Stimulated activated CD8-positive, alpha-beta memory T cell treated with anti-CD3 and anti-CD28 coated beads, Interleukin-15, amount 100 ng/mL, for 4 hours (primary cell): Measurements from ENCODE around the gene PPP2R1A.

Experiments
- DNase-seq, 2 donors: peaks; one replicate each; pipeline ENCODE4 v3.0.0-alpha.2; 2020; ENCODE audit warnings: low read depth in 2 of 2

Gene PPP2R1A

DNA sequence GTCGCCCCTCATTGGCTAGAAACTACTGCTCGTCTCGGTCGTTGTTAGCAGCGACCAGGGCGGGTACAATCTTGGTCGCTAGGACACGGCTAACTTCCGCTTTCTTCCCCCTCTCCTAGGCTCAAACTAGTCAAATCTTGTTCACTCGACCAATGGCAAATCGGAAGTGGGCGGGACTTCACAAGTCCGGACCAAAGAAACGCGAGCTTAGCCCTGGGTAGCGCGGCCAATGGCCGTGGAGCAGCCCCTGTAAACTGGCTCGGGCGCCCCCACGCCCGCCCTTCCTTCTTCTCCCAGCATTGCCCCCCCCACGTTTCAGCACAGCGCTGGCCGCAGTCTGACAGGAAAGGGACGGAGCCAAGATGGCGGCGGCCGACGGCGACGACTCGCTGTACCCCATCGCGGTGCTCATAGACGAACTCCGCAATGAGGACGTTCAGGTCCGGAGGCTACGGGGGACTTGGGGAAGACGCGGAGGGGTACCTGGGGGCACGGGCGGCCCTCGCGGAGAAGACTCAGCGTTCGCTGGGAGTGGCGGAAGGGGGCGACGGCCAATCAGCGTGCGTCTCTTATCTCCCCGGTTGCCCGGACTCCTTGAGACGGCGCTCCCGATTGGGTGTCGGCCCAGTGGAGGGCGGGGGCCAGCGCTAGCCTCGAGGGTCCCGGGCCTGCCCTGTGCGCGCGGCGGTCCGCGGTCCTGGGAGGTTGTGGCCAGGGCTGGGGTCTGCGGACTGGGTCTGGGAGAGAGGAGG lies at the start of gene PPP2R1A:
Gene PPP2R1A, plus strand, starts transcription at position 318 of the 752 bp plus-strand sequence. Its CDS starts 45 bp downstream, at position 363.
- peak; percentile 97 to 98 for DNase-seq

DNA sequence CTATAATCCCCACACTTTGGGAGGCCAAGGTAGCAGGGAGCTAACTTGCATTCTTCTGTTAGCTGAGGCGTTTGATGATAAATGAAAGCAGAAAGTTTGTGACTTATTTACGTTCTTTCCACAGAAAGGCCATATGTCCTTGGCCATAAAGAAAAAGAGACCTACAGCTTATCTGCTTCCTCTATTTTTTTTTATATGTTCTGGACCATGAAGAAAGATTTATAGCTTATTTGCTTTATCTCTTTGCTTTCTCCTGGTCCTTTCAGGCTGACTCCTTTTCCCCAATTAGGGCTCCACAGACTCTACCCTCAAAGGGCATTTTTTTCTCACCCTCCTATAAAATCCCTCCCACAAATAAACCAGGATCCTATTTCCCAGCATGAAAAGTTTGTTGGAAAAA lies 48.6 kb upstream of the PPP2R1A start:
- DNase-seq = no peak

DNA sequence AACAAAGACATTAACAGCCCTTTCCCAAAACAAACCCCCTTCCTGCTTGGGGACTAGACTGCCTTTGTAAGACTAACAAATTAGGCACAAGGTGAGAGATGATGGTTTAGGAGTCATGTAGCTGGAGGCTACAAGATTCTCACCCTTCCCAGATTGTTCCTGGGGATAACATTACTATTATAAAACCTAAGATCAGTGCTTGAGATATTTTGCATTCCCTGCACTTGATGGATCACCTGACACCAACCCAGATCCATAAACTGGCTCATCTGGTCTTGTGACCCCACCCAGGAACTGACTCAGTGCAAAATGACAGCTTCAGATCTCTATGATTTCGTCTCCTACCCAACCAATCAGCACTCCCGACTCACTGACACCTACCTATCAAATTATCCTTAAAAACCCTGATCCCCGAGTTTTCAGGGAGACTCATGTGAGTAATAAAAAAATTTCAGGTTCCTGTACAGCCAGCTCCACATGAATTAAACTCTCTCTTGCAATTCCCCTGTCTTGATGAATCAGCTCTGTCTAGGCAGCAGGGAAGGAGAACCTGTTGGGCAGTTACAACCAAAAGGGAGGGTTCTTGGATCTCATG lies 47.8 kb upstream of the PPP2R1A start:
- DNase-seq = no peak

DNA sequence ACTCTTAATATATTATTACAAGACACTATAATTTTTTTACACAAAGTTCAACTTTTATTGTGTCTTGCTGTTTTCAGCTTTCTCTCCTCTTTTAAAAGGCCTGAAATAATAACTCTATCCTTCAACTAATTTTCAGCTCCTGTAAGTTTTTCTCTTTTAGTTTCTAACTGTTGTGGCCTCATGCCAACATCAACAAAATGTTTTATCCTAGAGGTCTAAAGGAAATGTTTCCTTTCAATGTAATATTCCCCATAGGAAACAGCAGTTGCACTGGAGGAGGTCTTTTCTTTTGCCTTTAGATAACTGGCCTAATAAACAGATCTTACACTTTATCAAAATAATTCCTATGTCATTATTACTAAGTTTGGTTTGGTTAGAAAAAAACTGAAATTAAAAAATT lies 41.6 kb upstream of the PPP2R1A start:
- no peak for DNase-seq

DNA sequence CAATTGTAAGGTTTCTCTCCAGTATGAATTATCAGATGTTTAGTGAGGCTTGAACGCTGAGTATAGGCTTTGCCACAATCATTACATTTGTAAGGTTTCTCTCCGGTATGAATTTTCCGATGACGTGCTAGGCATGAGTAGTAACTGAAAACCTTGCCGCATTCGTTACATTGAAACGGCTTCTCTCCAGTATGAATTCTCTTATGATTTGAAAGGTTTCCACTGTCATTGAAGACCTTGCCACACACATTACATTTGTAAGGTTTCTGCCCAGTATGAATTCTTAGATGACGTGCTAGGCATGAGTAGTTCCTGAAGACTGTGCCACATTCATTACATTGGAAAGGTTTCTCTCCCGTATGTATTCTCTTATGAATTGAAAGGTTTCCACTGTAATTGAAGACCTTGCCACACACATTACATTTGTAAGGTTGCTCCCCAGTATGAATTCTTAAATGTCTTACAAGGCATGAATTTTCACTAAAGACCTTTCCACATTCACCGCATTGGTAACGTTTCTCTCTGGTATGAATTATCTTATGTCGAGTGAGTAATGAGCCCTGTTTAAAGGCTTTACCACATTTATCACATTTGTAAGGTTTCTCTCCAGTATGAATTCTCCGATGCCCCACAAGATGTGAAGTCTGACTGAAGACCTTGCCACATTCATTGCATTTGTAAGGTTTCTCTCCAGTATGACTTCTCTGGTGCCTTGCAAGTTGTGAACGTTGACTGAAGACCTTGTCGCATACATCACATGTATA lies 34.1 kb upstream of the PPP2R1A start:
- no peak for DNase-seq

DNA sequence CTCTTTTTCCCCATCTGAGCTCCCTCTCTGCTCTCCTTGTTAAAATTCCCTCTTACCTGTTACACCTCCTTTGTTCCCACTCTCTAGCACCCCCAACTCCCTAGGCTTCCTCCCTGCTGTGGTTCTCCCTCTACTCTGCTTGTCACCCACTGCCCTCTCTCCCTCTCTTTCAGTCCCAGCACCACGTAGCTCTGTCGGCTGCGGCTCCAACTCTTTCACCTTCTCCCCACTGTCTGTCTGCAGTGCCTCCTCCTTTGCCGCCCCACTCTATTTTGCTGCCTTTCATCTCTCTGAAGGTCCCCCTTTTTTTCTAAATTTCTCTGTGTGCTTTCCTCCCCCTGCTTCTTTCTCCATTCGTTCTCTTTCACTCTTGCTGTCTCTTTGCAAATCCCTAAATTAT lies 19.5 kb upstream of the PPP2R1A start:
- DNase-seq = no peak

DNA sequence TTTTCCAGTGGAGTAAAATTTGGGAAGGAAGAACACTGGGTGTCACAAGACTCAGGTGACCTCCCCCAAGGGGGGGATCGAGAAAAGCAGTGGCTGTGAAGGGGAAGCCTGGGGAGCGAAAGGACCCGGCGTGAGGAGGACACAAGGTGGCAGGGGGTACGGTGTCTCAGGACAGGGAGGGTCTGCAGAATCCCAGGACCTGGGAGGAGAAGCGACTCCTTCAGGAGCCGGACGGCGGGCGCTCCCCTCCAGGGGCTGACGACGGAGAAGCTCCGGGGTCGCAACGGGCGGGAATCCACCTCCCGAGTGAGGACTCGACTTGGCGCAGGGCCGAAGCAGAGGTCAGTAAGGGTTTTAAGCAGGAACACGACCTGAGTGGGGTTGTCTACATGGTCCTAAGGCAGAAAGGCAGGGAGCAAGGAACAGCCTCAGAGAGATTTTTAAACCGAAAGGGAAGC lies 19.0 kb upstream of the PPP2R1A start:
- no peak for DNase-seq

DNA sequence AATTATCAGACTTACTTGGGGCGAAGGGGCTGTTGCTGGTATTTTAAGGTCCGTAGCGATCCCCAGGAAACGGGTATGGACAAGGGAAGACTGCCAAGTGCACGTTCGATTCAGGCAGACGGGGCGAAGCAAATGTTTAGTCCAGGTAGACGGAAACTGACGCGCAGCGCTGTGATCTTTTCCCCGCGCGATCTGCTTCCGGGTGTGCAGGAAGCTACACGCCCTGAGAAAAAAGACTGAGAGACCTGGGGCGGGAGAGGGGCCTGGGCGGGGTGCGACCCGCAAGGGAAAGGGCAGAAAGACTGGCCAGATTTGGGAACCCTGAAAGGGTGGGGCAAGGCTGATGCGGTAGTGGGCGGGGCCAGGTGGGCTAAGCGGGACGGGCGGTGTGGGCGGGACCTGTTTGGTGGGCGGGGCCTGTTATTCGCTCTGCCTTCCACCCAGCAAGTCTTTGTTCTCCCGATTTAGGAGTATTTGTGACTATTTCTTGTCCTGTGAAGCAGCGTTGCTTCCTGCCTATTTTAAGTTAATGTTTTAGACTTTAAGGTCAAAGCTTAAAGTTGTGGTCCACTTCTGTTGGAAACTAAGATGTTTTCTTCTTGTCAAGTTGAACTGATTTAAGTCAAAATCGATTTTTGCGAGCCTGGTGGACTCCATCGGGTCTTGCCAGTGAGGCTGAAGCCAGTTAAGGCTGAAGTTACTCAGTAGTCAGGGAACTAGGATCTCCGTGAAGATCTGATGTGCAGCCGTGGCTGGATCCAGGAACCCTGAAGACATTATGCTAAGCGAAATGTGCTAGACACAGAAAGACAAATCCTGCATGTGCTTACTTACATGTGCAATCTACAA lies 18.3 kb upstream of the PPP2R1A start, which contains the start of gene ZNF836:
Gene ZNF836, minus strand, starts transcription at position 301 of the 849 bp plus-strand sequence. CDS start 3,549 bp downstream, outside the sequence.
- peak; percentile 75 to 80 for DNase-seq

DNA sequence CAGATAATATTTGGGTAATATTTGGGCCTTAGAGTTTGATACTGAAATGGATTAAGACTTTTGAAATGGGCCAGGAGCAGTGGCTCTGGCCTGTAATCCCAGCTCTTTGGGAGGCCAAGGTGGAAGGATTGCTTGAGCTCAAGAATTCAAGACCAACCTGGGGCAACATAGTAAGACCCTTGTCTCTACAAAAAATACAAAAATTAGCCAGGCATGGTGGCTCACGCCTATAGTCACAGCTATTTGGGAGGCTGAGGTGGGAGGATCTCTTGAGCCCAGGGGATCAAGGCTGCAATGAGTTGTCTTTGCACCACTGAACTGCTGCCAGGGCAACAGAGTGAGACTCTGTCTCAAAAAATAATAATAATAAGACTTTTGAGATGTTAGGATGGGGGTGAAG lies 17.5 kb upstream of the PPP2R1A start:
- no peak for DNase-seq

DNA sequence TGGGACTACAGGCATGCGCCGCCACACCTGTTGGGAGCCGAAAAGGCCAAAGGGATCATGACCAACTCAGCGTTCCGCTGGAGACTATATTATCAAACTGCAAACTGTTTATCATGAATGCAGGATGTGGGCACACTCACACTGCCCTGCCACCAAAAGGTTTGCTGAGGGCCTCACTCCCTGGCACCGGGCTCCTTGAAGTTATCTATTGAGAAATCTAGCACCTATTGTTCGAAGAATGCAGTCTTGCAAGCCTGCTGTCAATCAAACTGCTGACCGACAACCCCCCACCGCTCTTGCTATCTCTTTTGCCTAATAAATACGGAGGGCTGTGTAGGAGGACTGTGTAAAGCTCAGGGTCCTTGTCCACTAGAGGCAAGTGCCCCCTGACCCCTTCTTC lies 13.3 kb upstream of the PPP2R1A start:
- no peak for DNase-seq

DNA sequence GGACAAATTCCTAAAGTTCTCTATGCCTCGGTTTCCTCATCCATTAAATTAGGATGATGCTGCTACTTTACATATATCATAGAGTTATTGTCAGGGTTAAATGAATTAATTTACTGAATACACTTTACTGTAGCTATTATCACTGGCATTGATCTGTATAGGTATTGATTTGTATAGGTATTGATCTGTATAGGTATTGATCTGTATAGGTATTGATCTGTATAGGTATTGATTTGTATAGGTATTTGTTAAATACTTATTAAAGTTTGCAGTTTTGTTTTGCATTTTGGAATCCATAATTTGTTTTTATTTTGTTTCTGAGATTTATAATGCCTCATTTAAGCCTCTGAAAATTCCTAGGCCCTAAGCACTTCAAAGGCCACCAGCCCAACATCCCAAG lies 2.4 kb upstream of the PPP2R1A start:
- DNase-seq = no peak

DNA sequence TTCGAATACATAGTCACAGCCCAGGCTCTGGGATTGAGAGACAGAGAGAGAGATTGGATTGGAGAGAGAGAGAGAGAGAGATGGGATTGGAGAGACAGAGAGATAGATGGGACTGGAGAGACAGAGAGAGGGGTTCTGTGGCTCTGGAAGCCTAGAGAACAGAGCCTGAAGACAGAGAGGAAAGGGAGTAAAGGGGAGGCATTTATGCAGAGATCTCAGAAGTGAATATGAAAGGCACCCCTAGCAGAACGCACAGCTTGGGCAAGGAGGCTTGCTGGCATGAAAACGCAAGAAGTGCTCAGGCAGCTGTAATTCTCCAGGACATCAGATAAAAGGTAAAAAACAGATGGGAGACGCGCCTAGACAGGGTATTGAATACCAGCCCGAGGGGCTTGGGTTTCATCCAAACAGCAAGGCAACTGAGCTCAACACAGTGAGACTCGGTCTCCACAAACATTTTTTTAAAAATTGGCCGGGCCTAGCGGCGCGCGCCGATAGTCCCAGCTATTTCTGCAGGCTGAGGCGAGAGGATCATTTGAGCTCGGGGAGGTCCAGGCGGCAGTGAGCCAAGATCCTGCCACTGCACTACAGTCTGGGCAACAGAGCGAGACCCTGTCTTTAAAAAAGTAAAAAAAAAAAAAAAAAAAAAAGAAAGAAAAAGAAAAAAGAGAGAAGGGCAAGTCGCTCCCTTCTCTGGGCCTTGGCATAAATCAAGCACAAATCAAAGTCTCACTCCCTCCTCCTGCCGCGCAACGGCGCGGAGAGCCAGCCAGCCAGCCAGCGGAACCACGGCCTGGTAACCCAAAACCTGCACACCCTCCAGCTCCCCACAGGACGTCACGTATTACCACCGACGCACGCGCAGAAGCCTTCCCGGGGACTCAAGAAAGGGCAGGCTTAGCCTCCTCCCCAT lies 774 bp upstream of the PPP2R1A start:
- peak in 1 of 2 donors; percentile 1 for DNase-seq

DNA sequence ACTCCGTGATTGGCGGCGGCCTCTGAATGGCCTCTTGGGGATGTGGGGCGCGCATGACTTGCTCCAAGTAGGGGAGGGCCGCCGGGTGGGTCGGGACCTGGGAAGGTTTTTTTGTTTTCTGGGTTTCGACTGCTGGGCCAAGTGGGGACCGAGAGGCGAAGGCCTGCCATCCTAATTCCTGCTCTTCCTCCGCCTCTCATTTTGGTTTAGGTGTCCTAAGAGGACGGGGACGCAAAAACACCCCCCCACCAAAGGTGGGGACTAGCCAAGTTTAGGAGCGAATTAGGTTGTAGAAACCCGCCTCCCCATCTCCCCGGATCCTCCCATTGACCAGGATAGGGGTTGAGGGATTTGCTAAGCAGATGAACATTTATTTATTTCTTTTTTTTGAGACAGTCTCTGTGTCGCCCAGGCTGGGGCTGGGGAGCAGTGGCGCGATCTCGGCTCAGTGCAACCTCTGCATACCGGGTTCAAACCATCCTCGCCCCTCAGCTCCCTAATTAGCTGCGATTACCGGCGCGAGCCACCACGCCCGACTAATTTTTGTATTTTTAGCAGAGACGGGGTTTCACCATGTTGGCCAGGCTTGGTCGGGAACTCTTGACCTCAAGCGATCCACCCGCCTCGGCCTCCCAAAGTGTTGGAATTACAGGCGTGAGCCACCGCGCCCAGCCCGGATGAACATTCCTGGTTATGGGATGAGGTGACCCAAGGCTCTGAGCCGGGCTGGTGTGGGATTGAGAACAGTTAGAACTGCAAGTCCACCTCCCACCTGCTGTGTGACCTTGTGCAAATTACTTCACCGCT lies 838 bp downstream of the PPP2R1A start:
- no peak for DNase-seq

DNA sequence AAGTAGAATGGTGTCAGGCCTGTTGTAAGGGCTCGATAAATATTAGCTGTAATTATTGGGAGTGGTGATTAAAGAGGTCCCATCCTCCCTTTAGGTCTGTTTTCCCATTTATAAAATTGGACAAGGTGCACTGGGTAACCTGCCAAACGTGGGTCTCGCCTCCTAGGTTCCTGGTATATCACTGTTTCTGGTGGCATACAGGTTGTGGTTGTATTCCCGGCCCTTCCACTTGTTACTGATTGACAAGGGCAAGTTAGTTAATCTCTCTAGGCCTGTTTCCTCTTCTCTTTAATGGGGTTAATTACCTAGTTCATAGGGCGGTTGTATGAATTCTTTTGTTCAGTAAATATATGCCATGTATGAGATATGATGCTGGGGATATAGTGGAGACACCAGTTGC lies 1.5 kb downstream of the PPP2R1A start:
- DNase-seq = no peak

DNA sequence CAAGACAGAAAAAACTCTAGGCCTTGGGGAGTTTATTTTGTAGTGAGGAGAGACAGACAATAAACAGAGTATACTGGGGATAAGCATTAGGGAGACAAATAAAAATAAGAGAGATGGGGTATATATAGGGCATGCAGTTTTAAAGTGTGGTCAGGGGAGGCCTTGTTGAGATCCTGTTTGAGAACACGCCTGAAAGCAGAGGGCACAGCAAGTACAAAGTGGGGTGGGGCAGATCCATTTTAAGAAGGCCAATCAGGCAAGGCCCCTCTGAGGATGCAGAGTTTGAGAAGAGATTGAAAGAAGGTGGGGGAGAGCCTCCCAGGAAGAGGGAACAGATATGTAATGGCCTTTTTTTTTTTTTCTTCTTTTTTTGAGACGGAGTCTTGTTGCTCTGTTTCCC lies 2.1 kb downstream of the PPP2R1A start:
- no peak for DNase-seq

DNA sequence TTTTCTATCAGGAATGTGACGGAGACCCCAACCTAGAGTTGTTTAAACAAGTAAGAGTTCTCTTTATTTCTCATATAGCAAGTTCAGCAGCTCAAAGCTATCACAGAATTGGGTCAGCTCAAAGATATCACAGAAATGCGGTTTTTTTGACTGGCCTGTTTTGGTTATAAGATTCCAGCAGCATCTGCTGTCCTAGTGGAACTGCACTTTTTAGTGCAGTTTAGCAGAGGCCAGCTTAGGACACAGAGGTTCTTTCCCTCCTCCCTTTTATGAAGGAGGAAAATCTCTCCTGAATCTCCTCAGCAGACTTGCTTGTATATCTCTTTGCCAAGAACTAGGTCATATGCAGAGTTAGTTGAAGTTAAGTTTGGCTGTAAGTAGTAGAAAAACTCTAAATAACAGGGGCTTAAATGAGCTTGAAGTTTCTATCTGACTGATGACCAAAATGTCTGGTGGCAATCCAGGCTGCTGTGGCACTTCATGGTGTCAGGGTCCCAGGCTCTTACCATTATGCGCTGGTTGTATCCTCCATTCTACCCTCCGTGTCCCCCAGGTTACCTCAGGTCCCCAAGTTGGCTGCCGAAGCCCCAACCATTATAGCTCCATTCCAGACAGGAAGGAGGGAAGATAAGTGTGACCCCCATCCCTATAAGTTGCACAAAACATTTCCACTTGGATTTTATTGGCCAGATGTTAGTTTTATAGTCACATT lies 6.6 kb downstream of the PPP2R1A start:
- DNase-seq = no peak

DNA sequence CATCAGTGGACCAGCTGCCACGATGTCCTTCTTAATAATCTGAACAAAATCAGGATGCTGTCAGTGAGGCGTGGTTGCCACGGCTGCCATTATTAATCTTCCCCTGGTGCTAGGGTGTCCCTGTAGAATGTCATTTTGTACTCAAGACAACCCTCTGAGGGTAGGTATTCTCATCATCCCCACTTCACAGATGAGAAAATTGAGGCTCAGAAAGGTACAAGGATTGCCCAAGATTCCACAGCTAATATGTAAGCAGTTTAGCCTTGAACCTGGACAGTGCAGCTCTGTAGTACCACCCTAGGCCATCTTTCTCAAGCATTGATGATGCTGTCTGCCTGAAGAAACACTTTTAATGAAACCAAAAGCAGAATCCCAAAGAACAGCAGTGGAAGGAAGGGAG lies 8.1 kb downstream of the PPP2R1A start:
- DNase-seq = no peak

DNA sequence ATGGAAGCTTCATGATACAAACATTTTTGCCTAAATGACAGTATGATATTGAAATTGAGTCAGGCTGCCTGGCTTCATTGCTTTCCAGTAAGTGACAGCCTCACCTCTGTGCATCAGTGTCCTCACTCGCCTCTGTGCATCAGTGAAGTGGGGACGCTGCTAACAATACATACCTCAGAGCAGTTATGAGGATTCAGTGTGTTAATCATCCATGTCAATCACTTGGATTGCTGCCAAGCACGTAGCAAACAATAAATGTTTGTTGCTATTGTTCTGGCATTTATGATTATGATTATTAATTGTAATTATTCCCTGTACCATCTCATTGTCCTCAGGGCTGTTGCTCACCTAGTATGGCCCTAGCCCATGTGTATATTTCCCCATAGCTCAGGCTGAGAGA lies 8.8 kb downstream of the PPP2R1A start:
- no peak for DNase-seq

DNA sequence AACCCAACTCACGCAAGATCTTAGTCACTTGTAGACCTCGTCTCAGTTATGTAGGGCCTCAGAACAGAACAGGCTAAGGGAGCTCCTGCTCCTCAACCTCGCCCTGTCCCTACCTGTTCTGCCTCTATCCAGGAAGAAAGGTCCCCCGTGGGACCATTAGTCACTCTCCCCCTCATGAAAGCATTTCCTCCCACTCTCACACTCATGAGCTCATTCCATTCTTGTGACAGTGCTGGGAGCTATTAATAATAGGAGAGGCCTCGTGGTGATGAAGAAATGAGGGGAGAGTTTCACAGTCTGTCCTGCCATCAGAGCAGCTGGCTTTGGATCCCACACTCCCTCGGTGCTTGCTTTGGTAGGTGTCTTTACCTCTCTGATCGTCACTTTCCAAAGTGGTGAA lies 10.2 kb downstream of the PPP2R1A start:
- no peak for DNase-seq
